HG02642 (cell line): ENCODE measurements around the gene ELAC2.
"Not testable (repeated sequence)": the region's sequence is repeated elsewhere in the genome, so short reads cannot be mapped to it uniquely, and the experiment has no call there.

ENCODE experiments used
- ATAC-seq: cut with Tn5 transposase; IDR thresholded peaks from one replicate; pipeline ENCODE4 v1.9.1; 2021; ENCODE audit warnings: mild to moderate bottlenecking; ENCODE audit not compliant: unreplicated experiment, poor library complexity

The ELAC2 gene

DNA sequence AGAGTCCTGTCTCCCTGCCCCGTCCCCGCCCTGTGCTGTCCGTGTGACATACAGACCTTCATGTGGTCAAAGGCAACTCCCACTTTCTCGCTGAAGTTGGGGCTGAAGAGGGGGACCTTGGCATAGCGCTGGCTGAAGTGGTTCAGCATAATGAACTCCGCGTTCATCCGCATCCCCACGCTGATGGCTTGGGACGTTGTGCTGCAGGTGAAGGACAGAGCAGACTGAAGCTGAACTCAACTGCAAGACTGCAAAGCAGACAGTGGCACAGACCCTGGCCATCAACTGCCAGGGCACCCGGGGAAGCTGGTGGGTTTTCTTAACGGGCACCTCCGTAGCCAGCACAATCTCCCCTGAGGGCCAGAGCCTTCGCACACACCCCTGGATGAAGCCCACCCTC, 24.2 kb downstream of the ELAC2 start:
- ATAC-seq: no peak

DNA sequence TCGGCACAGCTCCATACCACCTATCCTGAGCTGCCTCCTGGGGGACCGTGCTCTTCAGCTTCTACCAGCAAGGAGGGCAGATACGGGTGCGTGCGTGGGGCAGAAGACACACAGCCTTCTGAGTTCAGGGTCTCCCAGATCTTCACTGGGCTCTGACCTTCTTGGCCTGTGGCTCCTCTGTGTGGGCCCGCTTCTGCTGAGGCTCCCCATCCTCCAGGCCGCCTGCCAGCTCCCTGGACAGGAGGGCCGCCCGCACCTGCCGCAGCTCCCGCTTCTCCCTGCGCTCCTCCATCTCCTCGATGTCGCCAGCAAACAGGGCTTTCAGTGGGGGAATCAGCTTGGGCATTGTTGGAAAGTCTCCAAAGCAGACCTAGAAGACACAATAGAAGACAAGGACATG, 25.2 kb downstream of the ELAC2 start:
- no peak for ATAC-seq

DNA sequence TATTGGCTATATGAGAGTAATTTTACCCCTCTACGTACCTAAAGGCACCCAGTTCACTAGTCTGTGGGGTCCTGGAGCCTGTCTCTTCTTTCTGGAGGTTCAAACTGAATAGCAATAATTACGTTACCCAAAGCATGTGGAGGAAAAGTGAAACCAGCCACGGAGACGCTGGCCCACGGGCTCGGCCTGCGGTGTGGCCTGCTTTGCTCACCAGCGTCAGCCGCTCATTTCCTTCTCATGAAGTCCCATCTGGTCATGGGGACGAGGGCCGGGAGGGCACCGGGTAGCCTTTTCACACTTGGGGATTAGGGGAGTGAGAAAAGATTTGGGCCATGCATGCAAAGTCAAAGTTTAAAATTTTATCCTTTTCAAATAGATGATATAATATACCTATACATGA, 26.9 kb downstream of the ELAC2 start:
- no peak for ATAC-seq

- ATAC-seq: no peak
Observed at GRCh38 chr17:12990041-12990808, 27.6 kb downstream of the ELAC2 start.

DNA sequence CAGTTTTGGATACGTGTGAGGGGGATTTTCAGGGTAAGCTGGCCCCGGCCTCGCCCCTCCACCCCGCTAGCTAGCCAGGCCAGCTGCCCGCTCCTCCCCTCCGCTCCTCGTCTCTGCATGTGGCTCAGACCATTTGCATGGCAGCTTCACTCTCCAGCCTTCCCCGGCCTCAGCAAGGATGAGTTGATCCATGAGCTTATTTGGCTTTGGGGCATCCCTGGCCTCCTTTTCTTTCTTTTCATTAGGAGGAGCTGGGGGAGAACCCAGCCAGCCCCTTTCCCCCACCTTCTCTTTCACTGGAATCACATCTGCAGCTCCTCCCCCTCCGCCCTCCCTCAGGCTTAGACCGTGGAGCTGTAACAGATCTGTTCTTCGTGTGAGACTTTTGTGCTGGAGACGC, 30.7 kb downstream of the ELAC2 start:
- no peak for ATAC-seq

DNA sequence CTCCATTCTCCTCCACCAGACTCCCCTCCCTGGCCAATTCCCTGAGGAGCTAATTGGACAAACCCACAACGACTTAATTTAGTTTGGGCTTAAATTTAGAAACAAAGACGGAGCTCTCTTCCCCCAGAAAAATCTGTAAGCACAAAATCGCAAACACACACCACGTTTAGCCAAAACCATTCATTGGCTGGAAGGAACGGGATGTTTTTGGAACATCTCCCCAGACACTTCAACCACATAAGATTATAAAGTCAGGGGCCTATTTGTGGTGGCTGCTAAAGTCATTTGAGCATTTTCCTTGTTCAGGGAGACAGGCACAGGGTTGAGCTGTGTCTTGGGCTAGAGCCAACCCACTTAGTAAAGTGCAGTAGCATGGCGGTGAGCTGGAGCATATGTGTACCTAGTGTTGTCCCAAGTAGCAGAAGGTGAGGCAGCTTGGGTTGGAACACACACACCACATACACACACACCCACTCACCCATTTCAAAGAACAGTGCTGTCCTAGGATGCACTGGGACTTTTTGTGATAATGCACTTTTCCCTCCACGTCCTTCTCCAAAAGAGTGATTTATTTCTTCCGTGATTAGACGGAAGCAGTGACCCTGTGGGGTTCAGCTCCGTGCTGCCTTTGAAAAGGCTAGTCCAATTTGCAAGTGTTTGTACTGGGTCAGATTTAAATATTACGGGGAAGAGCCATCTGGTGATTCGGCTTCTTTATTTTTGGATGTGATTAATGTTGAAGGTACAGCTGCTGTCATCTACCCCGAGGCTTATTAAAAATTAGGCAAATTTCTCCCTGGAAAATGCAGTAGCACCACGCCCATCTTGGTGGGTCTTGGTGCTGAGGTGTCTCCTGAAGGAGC, 32.2 kb downstream of the ELAC2 start:
- ATAC-seq: no peak

DNA sequence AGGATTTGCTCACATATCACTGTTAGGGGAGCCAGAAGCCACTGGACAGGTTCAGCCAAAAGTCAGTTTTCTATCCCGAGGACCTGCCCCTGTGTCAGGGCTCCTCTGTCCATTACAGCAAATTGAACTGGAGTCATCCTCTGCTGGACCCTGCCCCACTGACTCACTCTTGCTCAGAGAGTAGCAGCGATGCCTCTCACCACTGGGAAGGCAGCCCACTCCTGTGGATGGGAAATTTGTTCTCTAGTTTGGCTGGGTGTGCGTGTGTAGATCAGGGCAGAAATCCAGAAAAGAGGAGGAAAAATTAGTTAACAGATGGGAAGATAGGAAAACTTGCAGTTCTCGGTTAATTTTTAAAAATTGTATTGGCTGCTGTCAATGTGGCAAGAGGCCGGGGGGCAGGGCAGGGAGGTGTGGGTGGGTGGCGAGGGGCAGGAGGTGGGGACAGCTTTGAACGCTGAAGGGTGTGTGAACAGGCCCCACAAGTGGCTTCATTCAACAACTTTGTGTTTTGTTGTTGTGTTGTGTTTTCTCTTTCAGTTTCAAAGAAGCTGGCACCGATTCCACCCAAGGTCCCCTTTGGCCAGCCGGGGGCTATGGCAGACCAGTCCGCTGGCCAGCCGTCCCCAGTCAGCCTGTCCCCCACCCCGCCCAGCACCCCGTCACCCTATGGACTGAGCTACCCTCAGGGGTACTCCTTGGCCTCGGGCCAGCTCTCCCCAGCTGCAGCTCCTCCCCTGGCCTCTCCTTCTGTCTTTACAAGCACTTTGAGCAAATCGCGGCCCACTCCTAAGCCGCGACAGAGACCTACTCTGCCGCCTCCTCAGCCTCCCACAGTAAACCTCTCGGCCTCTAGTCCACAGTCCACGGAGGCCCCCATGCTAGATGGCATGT, 33.6 kb downstream of the ELAC2 start:
- ATAC-seq: no peak

- no peak for ATAC-seq
Observed at GRCh38 chr17:12982224-12982623, 35.6 kb downstream of the ELAC2 start.

DNA sequence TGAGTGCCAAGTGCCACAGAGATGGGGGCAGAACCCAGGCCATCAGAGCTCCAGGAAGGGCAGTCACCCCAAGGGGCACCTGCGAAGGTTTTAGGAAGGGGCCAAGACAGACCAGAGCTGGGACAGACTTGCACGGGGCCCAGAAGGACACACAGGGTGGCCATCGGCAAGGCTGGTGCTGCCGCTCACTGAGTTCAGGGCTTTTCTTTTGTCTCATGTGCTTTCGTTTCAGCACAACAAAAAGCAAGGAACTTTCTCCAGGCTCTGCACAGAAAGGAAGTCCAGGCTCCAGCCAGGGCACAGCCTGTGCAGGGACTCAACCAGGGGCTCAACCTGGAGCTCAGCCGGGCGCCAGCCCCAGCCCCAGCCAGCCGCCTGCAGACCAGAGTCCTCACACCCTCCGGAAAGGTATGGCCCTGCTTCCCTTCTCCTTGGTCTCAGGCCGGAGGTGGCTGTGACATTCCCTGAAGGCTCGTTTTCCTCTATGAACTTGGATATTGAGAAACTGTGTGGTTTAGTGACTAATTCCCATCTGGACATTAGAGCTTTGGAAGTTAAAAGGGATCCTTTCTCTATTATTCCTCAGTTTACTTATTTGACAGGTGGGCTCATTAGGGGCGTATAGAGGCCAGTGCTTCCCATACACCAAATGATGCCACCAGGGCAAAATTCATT, 37.9 kb downstream of the ELAC2 start:
- no peak for ATAC-seq

GRCh38 chr17:12979246-12979645, 38.6 kb downstream of the ELAC2 start:
- no peak for ATAC-seq

GRCh38 chr17:12978787-12979186, 39.0 kb downstream of the ELAC2 start:
- not testable (repeated sequence) for ATAC-seq

DNA sequence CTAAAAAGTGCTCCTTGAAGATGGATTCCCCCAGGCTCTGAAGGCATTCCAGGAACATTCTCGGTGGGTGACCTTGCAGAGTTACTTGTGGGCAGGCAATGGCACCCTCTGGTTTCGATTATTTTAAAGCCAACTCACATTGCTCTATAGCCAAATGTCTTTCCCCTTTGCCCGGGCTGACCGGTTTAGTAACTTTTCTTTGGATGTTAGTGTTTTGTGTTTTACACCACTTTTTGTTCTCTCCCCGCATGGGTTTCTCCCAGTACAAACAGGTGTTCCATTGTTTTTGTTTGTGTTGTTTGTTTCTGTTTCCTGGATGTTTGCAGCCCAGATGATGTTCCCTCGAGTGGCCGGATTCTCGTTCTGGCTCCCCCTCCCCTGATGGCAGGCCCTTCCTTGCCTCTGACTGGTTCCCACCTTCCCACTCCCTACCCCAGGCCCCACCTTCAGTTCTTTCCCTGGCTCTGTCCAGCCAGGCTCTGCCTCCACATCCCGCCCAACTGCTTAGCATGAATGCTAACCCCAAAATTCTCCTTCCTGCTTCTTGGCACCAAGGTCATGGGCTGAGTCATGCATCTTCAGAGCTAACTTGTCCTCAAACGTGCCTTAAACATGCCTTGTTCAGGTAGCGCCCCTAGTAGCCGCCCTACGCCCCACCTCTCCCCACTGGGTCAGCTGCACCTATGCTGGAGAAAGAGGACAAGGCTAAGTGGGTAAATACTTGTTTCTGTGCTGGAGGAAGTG, 40.6 kb downstream of the ELAC2 start:
- ATAC-seq: no peak

- no peak for ATAC-seq
Observed at GRCh38 chr17:12974005-12974531, 43.8 kb downstream of the ELAC2 start.

- ATAC-seq: no peak
Observed at GRCh38 chr17:12973496-12974004, 44.3 kb downstream of the ELAC2 start.

- ATAC-seq: no peak
Observed at GRCh38 chr17:12967962-12968361, 49.9 kb downstream of the ELAC2 start.

DNA sequence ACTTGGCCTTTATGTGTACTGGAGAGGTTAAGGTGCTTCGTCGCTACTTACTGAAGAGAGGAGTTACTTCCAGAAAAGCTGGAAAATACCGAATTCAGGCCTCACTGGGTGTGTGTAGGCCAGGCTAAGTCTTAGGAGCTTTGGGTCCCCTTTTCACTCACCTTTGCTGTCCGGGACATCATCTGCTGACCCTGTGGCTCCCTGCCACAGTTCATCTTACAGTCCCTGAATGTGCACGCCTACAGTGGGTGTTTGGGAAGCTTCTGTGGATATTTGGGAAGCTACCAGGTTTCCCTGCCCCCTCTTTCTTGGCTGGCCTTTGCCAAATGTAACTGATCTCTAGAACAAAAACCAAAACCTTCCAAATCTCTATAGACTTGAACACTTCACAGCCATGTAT, 51.4 kb downstream of the ELAC2 start:
- ATAC-seq: no peak

DNA sequence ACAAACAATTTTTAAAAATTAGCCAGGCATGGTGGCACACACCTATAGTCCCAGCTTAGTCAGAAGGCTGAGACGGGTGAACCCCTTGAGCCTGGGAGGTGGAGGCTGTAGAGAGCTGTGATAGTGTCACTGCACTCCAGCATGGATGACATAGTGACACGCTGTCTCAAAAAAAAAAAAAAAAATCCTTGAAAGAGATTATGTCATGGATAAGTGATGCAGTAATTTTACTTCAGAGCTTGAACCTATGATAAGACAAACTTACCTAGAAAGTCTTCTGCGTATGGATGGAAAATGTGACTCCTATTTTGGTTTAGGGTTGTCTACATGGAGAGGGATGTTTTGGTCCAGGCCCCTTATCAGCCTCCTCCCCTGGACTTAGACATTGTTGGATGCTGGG, 51.8 kb downstream of the ELAC2 start:
- no peak for ATAC-seq

- ATAC-seq: no peak
Observed at GRCh38 chr17:12964840-12965239, 53.0 kb downstream of the ELAC2 start.

- no peak for ATAC-seq
Observed at GRCh38 chr17:12964162-12964561, 53.7 kb downstream of the ELAC2 start.
